Fibroblast of lung (primary cell): ENCODE measurements around the gene SLC8A3. TPM values are rescaled to one million over a fixed set of nuclear protein-coding genes. Genes with fewer than 3 reads are reported as not detected.

Source experiments
- DNase-seq, 2 donors: peaks; one replicate each; pipeline versions ENCODE4 v3.0.0 to v3.0.0-alpha.2; 2010; ENCODE audit warnings: low read depth in 2 of 2
- H2AFZ ChIP-seq: 2 replicates; pipeline ENCODE4 v1.5.1; 2012; ENCODE audit warnings: low read length, control low read depth, inconsistent platforms
- H3K27ac ChIP-seq: 2 replicates; pipeline ENCODE4 v1.5.1; 2011; ENCODE audit warnings: low read length, control low read depth; ENCODE audit not compliant: insufficient read depth
- H3K27me3 ChIP-seq: 2 replicates; pipeline ENCODE4 v1.5.1; 2011; ENCODE audit warnings: mild to moderate bottlenecking, low read length; ENCODE audit not compliant: control insufficient read depth, insufficient read depth
- H3K36me3 ChIP-seq: 2 replicates; pipeline ENCODE4 v1.5.1; 2011; ENCODE audit warnings: low read length; ENCODE audit not compliant: control insufficient read depth, insufficient read depth
- H3K4me1 ChIP-seq: 2 replicates; pipeline ENCODE4 v1.5.1; 2011; ENCODE audit warnings: low read length; ENCODE audit not compliant: control insufficient read depth, insufficient read depth; ENCODE audit errors: extremely low read depth
- H3K4me2 ChIP-seq: 2 replicates; pipeline ENCODE4 v1.5.1; 2011; ENCODE audit warnings: low read length, control low read depth; ENCODE audit not compliant: insufficient read depth; ENCODE audit errors: extremely low read depth
- H3K4me3 ChIP-seq, 4 experiments: fragments of 200-600 bp in 1 of 4; sonication (generic) in 1 of 4; replicated peaks in 1 of 4; 2 replicates each; pipeline ENCODE4 v1.5.1; 2011 to 2016; ENCODE audit warnings: low read length in 4 of 4, low read depth in 3 of 4, mild to moderate bottlenecking in 3 of 4, control low read depth in 2 of 4, inconsistent platforms in 1 of 4, mixed read lengths in 1 of 4; ENCODE audit not compliant: insufficient read depth in 1 of 4; ENCODE audit errors: control extremely low read depth in 1 of 4
- H3K79me2 ChIP-seq: 2 replicates; pipeline ENCODE4 v1.5.1; 2012; ENCODE audit warnings: mild to moderate bottlenecking, low read length, inconsistent platforms; ENCODE audit not compliant: control insufficient read depth, insufficient read depth
- H3K9ac ChIP-seq: 2 replicates; pipeline ENCODE4 v1.5.1; 2011; ENCODE audit warnings: mild to moderate bottlenecking, low read length, control low read depth; ENCODE audit not compliant: insufficient read depth
- H3K9me3 ChIP-seq: 2 replicates; pipeline ENCODE4 v1.5.1; 2012; ENCODE audit warnings: low read depth, low read length; ENCODE audit not compliant: control insufficient read depth, insufficient read depth
- H4K20me1 ChIP-seq: 2 replicates; pipeline ENCODE4 v1.5.1; 2011; ENCODE audit warnings: low read length; ENCODE audit not compliant: control insufficient read depth, insufficient read depth; ENCODE audit errors: extremely low read depth
- EZH2 ChIP-seq: IDR thresholded peaks from 2 replicates; pipeline ENCODE4 v1.5.1; 2012; ENCODE audit warnings: low read length, control low read depth, mild to moderate bottlenecking; ENCODE audit errors: missing control alignments
- polyA plus RNA-seq, 2 donors: library from polyadenylated mRNA; depleted of rRNA in 1 of 2; stranded (reverse) in 1 of 2; unstranded in 1 of 2; fragments of >200 nt; gene quantifications; 2 replicates each; pipeline ENCODE4 v1.2.1, GENCODE V29; 2011 to 2012; ENCODE audit warnings: missing spikeins in 1 of 2
- total RNA-seq: library from RNA; depleted of rRNA; stranded (reverse); fragments of >200 nt; gene quantifications from 2 replicates; pipeline ENCODE4 v1.2.1, GENCODE V29; 2014
- TF ChIP-seq, protein P1 (sequence below), 2 donors: IDR thresholded peaks in 1 of 2; conservative IDR thresholded peaks in 1 of 2; 1 replicate in 1 of 2; 2 replicates in 1 of 2; pipeline ENCODE4 v1.5.1; 2011 to 2012; ENCODE audit warnings: low read length in 2 of 2, control low read depth in 1 of 2, inconsistent platforms in 1 of 2, low read depth in 1 of 2, mild to moderate bottlenecking in 1 of 2

SLC8A3 gene
- total and polyA plus RNA-seq, 2 donors (not counting 1 experiment from before 2014, with no cell fraction given), result under 0.01 to 0.03 TPM

DNA sequence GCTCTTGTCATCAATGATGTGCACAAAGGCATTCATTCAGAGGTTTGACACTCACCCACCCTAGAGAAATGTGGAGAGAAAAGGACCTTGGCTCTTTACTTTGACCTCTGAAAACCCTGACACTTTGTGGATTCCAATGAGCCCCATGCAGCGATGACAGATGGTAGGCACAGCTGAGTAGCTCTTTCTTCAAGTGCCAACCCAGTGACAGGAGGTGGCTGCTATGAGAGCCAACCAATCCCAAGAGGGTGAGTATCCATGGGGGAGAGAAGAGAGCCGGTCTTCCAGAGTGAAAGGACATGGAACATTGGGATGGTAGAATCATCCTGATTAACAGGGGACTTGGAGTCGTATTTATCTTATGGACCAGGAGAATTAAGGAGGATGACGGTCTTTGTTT, 17.8 kb downstream of the SLC8A3 start:
- Histone ChIP-seq H3K27me3 (no peaks in the 10 kb centered on the region), H3K27ac (no peak overlapping the region), H3K9me3 (no peaks in the 10 kb centered on the region), H3K4me1 (no peaks in the 10 kb centered on the region), H3K4me2 (no peak overlapping the region), H2AFZ (no peak overlapping the region), H3K9ac (no peak overlapping the region), H3K36me3 (no peaks in the 10 kb centered on the region), H3K79me2 (no peaks in the 10 kb centered on the region), H3K4me3 (no peak overlapping the region), H4K20me1 (no peaks in the 10 kb centered on the region)
- DNase-seq, result no peak
- no peak for TF ChIP-seq EZH2
- TF ChIP-seq, protein P1, sequence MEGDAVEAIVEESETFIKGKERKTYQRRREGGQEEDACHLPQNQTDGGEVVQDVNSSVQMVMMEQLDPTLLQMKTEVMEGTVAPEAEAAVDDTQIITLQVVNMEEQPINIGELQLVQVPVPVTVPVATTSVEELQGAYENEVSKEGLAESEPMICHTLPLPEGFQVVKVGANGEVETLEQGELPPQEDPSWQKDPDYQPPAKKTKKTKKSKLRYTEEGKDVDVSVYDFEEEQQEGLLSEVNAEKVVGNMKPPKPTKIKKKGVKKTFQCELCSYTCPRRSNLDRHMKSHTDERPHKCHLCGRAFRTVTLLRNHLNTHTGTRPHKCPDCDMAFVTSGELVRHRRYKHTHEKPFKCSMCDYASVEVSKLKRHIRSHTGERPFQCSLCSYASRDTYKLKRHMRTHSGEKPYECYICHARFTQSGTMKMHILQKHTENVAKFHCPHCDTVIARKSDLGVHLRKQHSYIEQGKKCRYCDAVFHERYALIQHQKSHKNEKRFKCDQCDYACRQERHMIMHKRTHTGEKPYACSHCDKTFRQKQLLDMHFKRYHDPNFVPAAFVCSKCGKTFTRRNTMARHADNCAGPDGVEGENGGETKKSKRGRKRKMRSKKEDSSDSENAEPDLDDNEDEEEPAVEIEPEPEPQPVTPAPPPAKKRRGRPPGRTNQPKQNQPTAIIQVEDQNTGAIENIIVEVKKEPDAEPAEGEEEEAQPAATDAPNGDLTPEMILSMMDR (conservative IDR thresholded peaks at IDR 0.05 in 1 of 2, IDR thresholded peaks at IDR 0.05 in 1 of 2; ENCODE audit: low read depth in 1 of 2, low read length in 2 of 2), result no peak

DNA sequence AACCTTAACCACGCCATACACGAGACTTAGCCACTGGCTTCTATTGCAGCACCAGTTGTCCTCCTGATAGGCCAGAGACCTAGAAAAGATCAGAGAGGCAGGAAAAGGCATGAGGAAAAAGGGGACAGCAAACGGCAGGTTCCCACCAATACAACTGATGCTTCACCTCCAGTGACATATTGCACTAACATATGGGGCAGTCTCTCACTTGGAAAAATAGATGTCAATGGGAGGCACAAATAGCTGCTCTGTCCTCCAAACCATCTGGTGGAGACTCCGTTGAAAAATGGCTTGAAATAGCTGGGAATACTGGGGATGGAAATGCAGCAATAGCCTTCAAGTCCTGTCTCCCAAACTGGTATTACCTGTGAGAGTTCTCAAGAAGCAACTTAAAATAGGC, 20.3 kb downstream of the SLC8A3 start:
- Histone ChIP-seq H3K36me3 (no peaks in the 10 kb centered on the region), H3K4me2 (no peak overlapping the region), H4K20me1 (no peaks in the 10 kb centered on the region), H3K27me3 (no peaks in the 10 kb centered on the region), H3K9me3 (no peaks in the 10 kb centered on the region), H2AFZ (no peak overlapping the region), H3K4me1 (no peaks in the 10 kb centered on the region), H3K79me2 (no peaks in the 10 kb centered on the region), H3K27ac (no peak overlapping the region), H3K4me3 (no peak overlapping the region), H3K9ac (no peak overlapping the region)
- DNase-seq, result no peak
- TF ChIP-seq, protein P1 (conservative IDR thresholded peaks at IDR 0.05 in 1 of 2, IDR thresholded peaks at IDR 0.05 in 1 of 2; ENCODE audit: low read depth in 1 of 2, low read length in 2 of 2), result no peak
- TF ChIP-seq EZH2, result no peak

DNA sequence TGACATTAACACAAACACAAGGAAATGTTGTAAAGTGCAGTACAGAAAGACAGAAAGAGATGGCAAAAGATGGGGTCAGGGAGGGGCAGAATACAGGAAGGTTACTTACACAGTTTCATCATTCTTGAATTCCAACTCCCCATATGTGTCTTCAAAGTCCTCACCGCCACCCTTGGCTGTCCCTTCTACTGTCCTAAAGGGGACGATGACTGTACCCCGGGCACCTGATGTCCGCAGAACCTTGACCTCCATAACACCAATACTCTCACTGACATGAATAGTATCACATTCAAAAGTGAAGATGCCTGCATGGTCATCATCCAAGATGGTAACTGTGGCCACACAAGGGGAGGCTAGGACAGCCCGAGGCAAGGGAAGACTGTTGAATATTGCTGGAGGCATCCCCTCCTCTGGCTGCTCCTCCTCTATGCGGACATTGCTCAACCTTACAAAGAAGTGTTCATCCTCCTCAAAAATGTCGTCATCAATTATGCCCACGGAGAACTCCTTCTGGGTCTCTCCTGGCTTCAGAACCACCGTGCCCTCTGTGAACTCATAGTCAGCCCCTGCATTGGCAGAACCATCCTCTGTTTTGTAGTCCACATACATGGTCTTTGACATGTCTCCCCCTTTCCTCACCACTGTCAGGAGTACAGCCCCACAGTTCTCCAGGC, 22.1 kb downstream of the SLC8A3 start:
- H3K4me3 ChIP-seq, result no peak overlapping the region
- H4K20me1 ChIP-seq, result no peaks in the 10 kb centered on the region
- H3K4me1 ChIP-seq, result no peaks in the 10 kb centered on the region
- no peak overlapping the region for H3K9ac ChIP-seq
- no peak overlapping the region for H3K4me2 ChIP-seq
- no peaks in the 10 kb centered on the region for H3K79me2 ChIP-seq
- H2AFZ ChIP-seq, result no peak overlapping the region
- H3K27me3 ChIP-seq, result no peaks in the 10 kb centered on the region
- no peak for DNase-seq
- H3K36me3 ChIP-seq, result no peaks in the 10 kb centered on the region
- no peak for TF ChIP-seq EZH2
- TF ChIP-seq, protein P1 (conservative IDR thresholded peaks at IDR 0.05 in 1 of 2, IDR thresholded peaks at IDR 0.05 in 1 of 2; ENCODE audit: low read depth in 1 of 2, low read length in 2 of 2), result no peak
- no peak overlapping the region for H3K27ac ChIP-seq
- no peaks in the 10 kb centered on the region for H3K9me3 ChIP-seq
